Stimulated activated memory B cell treated with anti-CD40 and anti-IgM and Interleukin-4, amounts not matched to agents 10 μg/mL and 1 μg/mL and 100 μg/mL, for 72 hours (primary cell): ENCODE data around the gene YEATS2.
"Not testable (repeated sequence)": the region's sequence is repeated elsewhere in the genome, so short reads cannot be mapped to it uniquely, and the experiment has no call there.

Experiments used
- ATAC-seq: fragments of 150-1000 bp; cut with Tn5 transposase; 2 replicates; pipeline ENCODE4 v1.10.0; 2021
- H3K27ac Mint-ChIP-seq: one replicate; pipeline ENCODE4 v1.8.0; 2022; ENCODE audit warnings: mild to moderate bottlenecking, mixed read lengths
- H3K27me3 Mint-ChIP-seq: one replicate; pipeline ENCODE4 v1.8.0; 2022; ENCODE audit warnings: mixed read lengths
- H3K36me3 Mint-ChIP-seq: one replicate; pipeline ENCODE4 v1.8.0; 2022; ENCODE audit warnings: mixed read lengths
- H3K4me1 Mint-ChIP-seq: one replicate; pipeline ENCODE4 v1.8.0; 2022; ENCODE audit warnings: mixed read lengths
- H3K4me3 Mint-ChIP-seq: one replicate; pipeline ENCODE4 v1.8.0; 2022; ENCODE audit warnings: mild to moderate bottlenecking, moderate library complexity, mixed read lengths
- H3K9me3 Mint-ChIP-seq: one replicate; pipeline ENCODE4 v1.8.0; 2022; ENCODE audit warnings: mixed read lengths

YEATS2 gene

DNA sequence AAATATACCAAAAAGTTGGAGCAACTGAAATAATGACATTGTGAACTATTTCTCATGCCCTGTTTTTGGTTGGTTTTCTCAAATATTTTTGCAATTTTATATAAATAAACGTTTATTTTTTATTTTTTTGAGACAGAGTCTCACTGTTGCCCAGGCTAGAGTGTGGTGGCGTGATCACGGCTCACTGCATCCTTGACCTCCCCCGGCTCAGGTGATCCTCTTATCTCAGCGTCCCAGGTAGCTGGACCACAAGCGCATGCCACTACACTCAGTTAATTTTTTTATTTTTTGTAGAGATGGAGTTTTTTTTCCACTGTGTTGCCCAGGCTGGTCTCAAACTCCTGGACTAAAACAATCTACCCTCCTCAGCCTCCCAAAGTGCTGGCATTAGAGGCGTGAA lies 45.6 kb downstream of the YEATS2 start:
- Mint-ChIP-seq H3K9me3 (no peaks in the 10 kb centered on the region), H3K4me3 (no peak overlapping the region), H3K27me3 (no peaks in the 10 kb centered on the region), H3K36me3 (peaks cover 48% of the 10 kb centered on the region), H3K27ac (no peak overlapping the region), H3K4me1 (no peaks in the 10 kb centered on the region)
- ATAC-seq = no peak

- Mint-ChIP-seq H3K27me3 (no peaks in the 10 kb centered on the region), H3K36me3 (peaks cover 66% of the 10 kb centered on the region), H3K9me3 (no peaks in the 10 kb centered on the region), H3K4me3 (no peak overlapping the region), H3K4me1 (no peaks in the 10 kb centered on the region), H3K27ac (no peak overlapping the region)
- ATAC-seq = no peak
Measured at GRCh38 chr3:183745300-183746098, 47.9 kb downstream of the YEATS2 start.

GRCh38 chr3:183754052-183754451 lies 56.5 kb downstream of the YEATS2 start:
- no peak overlapping the region for H3K27ac Mint-ChIP-seq
- H3K36me3 Mint-ChIP-seq = peaks cover 68% of the 10 kb centered on the region
- H3K9me3 Mint-ChIP-seq = no peaks in the 10 kb centered on the region
- H3K4me1 Mint-ChIP-seq = no peaks in the 10 kb centered on the region
- H3K4me3 Mint-ChIP-seq = no peak overlapping the region
- H3K27me3 Mint-ChIP-seq = no peaks in the 10 kb centered on the region
- no peak for ATAC-seq

DNA sequence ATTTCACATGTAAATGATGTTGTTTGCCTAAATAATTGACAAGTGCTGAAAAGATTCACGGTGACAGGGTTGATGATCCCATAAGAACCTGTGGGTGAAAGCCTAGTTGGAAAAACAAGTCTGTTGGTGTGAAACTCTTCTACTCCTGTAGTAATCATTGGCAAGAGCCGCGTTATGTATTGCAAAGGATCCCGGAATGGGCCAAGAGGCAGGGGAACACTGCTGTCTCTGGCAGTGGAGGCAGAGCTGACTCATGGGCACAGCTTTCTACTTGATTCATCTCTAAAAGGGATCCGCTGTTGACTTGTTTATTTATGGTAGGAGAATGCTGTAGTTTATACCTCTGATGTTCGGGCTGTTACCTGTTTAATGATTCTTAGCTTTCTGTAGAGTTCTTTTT lies 64.7 kb downstream of the YEATS2 start:
- Mint-ChIP-seq H3K9me3 (no peaks in the 10 kb centered on the region), H3K4me1 (peaks cover 15% of the 10 kb centered on the region), H3K36me3 (peaks cover 49% of the 10 kb centered on the region), H3K27me3 (no peaks in the 10 kb centered on the region), H3K27ac (no peak overlapping the region), H3K4me3 (no peak overlapping the region)
- no peak for ATAC-seq

DNA sequence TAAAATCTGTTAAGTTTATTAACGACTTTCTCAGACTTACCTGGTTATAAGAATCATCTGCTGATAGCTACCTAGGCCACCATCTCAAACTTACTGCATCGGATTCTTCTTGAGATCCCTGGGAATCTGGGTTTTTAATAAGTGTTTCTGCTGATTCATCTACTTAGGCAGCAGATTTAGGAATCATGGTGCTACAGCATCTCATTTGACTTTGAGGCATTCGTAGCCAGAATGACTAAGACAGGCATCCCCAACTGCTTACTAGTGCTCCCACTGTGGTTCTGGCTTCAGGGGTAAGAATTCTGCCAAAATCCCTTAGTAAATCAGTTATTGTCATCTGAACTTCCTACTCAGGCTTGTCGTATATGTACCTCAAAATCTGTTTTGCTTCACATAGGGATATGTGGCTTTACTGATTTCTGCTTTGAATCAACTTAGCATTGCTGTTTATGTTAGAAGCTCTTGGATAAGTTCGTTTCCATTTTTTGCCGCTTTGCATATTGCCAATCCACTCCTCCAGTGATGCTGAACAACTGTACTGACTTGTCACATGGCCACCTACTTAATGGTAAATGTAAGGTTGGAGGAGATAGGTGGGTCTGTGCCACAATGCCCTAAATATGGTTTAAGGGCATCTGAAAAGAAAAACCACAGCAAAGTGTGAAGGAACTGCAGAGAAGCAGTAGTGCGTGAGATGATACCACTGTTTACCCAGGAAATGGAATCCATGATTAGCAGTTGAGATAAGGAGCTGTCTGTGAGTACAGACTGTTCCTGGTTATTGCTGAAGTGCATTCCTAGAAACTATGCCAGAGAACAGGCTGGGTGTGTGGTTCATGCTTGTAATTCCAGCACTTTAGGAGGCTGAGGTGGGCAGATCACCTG lies 67.5 kb downstream of the YEATS2 start:
- ATAC-seq = peak; percentile 24
- H3K4me1 Mint-ChIP-seq = peaks cover 15% of the 10 kb centered on the region
- peaks cover 34% of the 10 kb centered on the region for H3K36me3 Mint-ChIP-seq
- no peak overlapping the region for H3K4me3 Mint-ChIP-seq
- no peaks in the 10 kb centered on the region for H3K27me3 Mint-ChIP-seq
- H3K9me3 Mint-ChIP-seq = no peaks in the 10 kb centered on the region
- no peak overlapping the region for H3K27ac Mint-ChIP-seq

GRCh38 chr3:183766107-183766506 lies 68.5 kb downstream of the YEATS2 start:
- Mint-ChIP-seq H3K4me1 (peaks cover 15% of the 10 kb centered on the region), H3K9me3 (no peaks in the 10 kb centered on the region), H3K27me3 (no peaks in the 10 kb centered on the region), H3K27ac (no peak overlapping the region), H3K36me3 (peaks cover 27% of the 10 kb centered on the region), H3K4me3 (no peak overlapping the region)
- no peak for ATAC-seq

DNA sequence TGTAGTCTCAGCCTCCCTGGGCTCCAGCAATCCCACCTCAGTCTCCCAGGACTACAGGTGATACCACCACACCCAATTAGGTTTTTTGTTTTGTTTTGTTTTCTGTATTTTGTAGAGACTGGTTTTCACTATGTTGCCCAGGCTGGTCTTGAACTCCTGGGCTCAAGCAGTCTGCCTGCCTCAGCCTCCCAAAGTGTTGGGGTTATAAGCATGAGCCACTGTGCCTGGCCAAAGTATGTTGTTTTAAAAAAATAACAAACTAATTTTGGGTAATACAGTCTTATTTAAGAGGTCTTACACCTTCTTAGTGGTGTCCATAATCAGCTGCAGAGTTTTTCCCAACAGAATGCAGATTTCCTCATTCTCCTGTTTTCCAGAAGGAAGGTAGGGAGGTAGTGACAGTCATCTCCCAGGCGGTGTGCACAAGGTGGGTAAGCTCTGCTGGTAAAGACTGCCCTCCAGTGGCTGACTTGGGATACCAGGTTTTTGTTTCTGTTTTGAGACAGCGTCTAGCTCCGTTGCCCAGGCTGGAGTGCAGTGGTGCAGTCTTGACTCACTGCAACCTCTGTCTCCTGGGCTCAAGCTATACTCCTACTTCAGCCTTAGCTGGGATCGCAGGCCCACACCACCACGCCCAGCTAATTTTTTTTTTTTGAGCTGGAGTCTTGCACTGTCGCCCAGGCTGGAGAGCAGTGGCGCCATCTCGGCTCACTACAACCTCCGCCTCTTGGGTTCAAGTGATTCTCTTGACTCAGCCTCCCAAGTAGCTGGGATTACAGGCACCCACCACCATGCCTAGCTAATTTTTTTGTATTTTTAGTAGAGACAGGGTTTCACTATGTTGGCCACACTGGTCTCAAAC lies 69.4 kb downstream of the YEATS2 start:
- ATAC-seq = peak; percentile 74
- no peak overlapping the region for H3K27ac Mint-ChIP-seq
- H3K27me3 Mint-ChIP-seq = no peaks in the 10 kb centered on the region
- no peak overlapping the region for H3K4me3 Mint-ChIP-seq
- peaks cover 15% of the 10 kb centered on the region for H3K4me1 Mint-ChIP-seq
- H3K36me3 Mint-ChIP-seq = peaks cover 22% of the 10 kb centered on the region
- no peaks in the 10 kb centered on the region for H3K9me3 Mint-ChIP-seq

- no peak for ATAC-seq
- no peak overlapping the region for H3K4me3 Mint-ChIP-seq
- H3K36me3 Mint-ChIP-seq = peaks cover 15% of the 10 kb centered on the region
- H3K9me3 Mint-ChIP-seq = no peaks in the 10 kb centered on the region
- no peak overlapping the region for H3K27ac Mint-ChIP-seq
- peaks cover 15% of the 10 kb centered on the region for H3K4me1 Mint-ChIP-seq
- no peaks in the 10 kb centered on the region for H3K27me3 Mint-ChIP-seq
Measured at GRCh38 chr3:183768114-183768513, 70.5 kb downstream of the YEATS2 start.

DNA sequence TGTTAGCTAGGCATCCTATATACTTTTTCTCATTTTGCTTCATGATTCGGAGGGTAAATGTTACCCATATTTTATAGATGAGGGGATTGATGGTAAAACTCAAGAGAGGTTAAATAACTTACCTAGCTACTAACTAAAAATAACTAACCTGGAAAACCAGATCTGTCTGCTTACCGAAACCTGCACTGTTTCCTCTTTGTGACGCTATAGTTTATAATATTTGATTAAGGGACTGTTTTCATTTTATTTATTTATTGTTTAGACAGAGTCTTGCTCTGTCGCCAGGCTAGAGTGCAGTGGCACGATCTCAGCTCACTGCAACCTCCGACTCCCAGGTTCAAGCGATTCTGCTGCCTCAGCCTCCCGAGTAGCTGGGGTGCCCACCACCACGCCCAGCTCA lies 71.9 kb downstream of the YEATS2 start:
- no peak for ATAC-seq
- Mint-ChIP-seq H3K4me1 (peaks cover 15% of the 10 kb centered on the region), H3K9me3 (no peaks in the 10 kb centered on the region), H3K4me3 (no peak overlapping the region), H3K27me3 (no peaks in the 10 kb centered on the region), H3K27ac (no peak overlapping the region), H3K36me3 (peaks cover 26% of the 10 kb centered on the region)

DNA sequence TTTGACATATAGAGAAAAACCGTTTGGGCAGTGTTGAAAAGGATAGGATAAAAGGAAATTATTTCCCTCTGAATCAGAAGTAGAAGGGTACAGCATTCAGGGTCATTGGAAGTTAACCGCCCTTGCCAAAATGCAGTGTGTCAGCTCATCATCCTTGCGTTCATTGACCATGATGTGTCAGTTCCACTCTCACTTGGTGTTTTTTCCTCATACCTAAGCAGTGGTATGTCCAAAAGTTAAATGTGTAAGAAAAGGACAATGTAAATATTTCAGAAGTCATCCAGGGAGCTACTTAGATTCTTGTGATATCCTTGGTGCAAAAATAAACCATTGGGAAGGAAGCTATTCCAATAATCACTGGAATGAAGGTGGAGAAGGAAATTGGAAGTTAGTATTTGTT lies 77.0 kb downstream of the YEATS2 start:
- no peak for ATAC-seq
- H3K36me3 Mint-ChIP-seq = peaks cover 46% of the 10 kb centered on the region

DNA sequence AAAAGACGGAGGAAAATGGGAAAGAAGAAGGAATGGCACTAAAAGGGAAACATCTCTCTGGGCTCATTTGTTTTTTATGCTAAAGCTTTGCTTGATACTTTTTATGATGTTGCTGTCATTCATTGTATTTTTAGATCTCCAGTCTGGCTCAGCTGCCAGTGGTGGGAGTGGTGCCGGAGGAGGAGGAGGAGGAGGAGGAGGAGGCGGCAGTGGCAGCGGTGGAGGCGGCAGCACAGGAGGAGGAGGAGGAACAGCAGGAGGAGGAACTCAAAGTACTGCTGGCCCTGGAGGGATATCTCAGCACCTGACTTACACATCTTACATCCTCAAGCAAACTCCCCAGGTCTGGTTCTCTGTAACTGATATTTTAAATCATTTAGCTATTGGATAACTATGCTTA lies 78.2 kb downstream of the YEATS2 start:
- peaks cover 54% of the 10 kb centered on the region for H3K36me3 Mint-ChIP-seq
- H3K27me3 Mint-ChIP-seq = no peaks in the 10 kb centered on the region
- no peak for ATAC-seq
- H3K4me1 Mint-ChIP-seq = no peaks in the 10 kb centered on the region
- H3K9me3 Mint-ChIP-seq = no peaks in the 10 kb centered on the region
- no peak overlapping the region for H3K4me3 Mint-ChIP-seq
- H3K27ac Mint-ChIP-seq = no peak overlapping the region

More for the DNA sequence above, 77.0 kb downstream of the YEATS2 start:
- Mint-ChIP-seq H3K4me1 (no peaks in the 10 kb centered on the region), H3K4me3 (no peak overlapping the region), H3K27me3 (no peaks in the 10 kb centered on the region), H3K27ac (no peak overlapping the region), H3K9me3 (no peaks in the 10 kb centered on the region)

DNA sequence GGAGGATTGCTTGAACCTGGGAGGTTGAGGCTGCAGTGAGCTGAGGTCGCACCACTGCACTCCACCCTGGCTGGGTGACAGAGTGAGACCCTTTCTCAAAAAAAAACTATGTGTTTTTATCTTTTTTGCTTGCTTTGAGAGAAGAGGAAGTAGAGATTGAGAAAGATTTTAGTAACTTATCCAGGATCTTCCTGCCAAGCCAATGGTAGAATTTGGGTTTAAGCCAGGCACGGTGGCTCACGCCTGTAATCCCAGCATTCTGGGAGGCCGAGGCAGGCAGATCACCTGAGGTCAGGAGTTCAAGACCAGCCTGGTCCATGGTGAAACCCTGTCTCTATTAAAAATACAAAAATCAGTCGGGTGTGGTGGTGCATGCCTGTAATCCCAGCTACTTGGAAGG lies 78.9 kb downstream of the YEATS2 start:
- H3K9me3 Mint-ChIP-seq, ATAC-seq, H3K27ac Mint-ChIP-seq, H3K27me3 Mint-ChIP-seq, H3K4me1 Mint-ChIP-seq, H3K4me3 Mint-ChIP-seq: not testable (repeated sequence)
- peaks cover 61% of the 10 kb centered on the region for H3K36me3 Mint-ChIP-seq

DNA sequence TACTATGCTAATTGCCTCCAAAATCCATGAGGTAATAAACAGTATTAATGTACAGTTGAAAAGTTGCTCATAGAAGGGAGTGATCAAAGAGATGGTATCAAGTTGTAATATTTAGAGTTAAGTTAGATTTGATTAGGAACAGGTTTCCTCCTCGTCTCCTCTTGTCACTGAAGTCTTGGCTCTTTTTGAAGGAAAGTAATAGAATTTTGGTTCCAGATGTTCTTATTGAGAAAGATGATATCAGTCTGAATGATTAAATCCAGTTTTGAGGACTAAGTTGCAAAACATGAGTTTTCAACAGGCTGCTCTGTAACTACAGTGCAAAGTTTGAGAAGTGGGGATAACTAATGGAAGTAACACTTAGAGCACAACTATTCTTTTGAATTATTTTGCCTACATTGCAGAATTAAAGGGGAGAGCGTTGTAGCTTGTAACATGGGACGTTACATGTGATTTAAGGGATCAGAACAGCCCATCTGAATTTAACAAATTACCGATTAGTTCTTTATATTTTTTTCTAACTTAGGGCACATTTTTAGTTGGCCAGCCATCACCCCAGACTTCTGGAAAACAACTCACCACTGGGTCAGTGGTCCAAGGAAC lies 79.5 kb downstream of the YEATS2 start:
- Mint-ChIP-seq H3K4me3 (no peak overlapping the region), H3K4me1 (no peaks in the 10 kb centered on the region), H3K27ac (no peak overlapping the region), H3K36me3 (peaks cover 67% of the 10 kb centered on the region), H3K9me3 (no peaks in the 10 kb centered on the region), H3K27me3 (no peaks in the 10 kb centered on the region)
- ATAC-seq = no peak

DNA sequence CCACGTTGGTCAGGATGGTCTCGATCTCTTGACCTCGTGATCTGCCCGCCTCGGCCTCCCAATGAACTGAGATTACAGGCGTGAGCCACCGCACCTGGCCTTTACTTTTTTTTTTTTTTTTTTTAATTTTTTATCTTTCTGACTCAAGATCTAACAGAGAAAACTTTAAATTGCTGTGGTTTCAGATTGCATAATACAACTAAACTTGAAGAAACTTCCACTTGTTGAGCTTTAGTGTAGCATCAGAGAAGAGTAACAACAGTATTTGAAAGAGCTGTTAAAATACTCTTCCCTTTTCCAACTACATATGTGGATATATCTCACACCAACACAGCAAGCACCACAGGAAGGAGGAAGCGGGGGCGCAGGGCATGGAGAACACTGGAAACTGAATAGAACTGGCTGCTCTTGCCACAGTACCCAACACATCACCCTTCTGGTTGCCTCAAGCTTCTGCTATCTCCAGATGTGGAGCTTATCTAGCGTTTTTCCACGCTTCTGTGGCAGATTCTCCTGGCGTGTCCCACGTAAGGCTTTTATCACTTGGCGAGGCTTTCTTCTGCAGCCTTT lies 82.4 kb downstream of the YEATS2 start:
- peaks cover 5% of the 10 kb centered on the region for H3K4me1 Mint-ChIP-seq
- peaks cover 77% of the 10 kb centered on the region for H3K36me3 Mint-ChIP-seq
- H3K9me3 Mint-ChIP-seq = no peaks in the 10 kb centered on the region
- H3K4me3 Mint-ChIP-seq = no peak overlapping the region
- no peak overlapping the region for H3K27ac Mint-ChIP-seq
- no peaks in the 10 kb centered on the region for H3K27me3 Mint-ChIP-seq
- ATAC-seq = no peak
